Sigmoid colon (tissue), 4 donors: ENCODE measurements around the gene DYNC2I2.

ENCODE experiments used
- POLR2A ChIP-seq, 2 donors: fragments of 450-650 bp; IDR thresholded peaks; one replicate each; pipeline ENCODE4 v1.6.1; 2016; ENCODE audit warnings: antibody characterized with exemption in 2 of 2, mild to moderate bottlenecking in 2 of 2, moderate library complexity in 2 of 2
- POLR2AphosphoS5 ChIP-seq, 4 donors: sonication (generic); formaldehyde crosslinking; IDR thresholded peaks; one replicate each; pipeline ENCODE4 v1.6.1; 2017; ENCODE audit warnings: antibody characterized with exemption in 4 of 4
- TF ChIP-seq, protein P1 (sequence below), 4 experiments: fragments of 450-650 bp in 3 of 4; fragments of 200-600 bp in 1 of 4; IDR thresholded peaks; one replicate each; pipeline ENCODE4 v1.5.1; 2016 to 2019; ENCODE audit warnings: antibody characterized with exemption in 4 of 4, mild to moderate bottlenecking in 3 of 4, moderate library complexity in 2 of 4

DNA sequence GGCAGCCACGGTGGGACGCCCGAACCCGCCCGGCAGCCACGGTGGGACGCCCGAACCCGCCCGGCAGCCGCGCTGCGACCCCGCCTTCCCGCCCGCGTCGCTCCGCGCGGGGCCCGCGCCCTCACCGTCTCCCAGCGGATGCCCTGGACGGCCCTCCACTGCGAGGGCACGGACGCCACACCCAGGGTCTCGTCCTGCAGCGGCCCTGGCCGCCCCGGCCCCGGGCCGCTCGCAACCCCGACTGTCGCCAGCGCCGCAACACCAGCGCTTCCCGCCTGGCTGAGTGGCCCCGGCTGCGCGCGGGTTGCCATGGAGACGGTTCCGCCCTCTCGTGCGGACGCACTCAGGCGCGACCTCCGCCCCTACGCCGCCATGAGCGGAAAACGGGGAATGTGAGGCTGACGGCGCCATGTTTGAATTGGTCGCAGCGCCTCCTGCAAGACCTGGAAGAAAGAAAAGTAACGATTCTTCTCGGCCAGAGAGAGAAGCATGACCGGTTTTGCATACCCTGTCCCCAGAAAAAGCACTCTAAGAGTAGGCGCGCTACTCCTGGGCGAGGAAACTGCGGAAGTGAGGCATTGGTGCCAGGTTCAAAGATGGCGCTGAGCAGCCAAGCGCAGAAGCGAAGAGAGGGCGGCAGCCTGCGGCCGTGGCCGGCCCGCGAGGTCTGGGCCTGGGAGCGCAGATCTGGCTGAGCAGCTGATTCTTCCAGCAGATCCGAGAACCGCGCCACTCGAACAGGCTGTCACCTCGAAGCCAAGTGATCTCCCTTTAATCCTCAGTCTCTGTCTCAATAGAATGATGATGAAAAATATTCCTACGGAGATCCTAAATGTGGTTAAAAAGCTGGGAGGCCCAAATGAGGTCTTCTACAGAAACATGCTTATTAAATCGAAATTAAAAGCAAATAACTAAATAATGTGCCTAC, at the start of gene DYNC2I2:
- TF ChIP-seq, protein P1, sequence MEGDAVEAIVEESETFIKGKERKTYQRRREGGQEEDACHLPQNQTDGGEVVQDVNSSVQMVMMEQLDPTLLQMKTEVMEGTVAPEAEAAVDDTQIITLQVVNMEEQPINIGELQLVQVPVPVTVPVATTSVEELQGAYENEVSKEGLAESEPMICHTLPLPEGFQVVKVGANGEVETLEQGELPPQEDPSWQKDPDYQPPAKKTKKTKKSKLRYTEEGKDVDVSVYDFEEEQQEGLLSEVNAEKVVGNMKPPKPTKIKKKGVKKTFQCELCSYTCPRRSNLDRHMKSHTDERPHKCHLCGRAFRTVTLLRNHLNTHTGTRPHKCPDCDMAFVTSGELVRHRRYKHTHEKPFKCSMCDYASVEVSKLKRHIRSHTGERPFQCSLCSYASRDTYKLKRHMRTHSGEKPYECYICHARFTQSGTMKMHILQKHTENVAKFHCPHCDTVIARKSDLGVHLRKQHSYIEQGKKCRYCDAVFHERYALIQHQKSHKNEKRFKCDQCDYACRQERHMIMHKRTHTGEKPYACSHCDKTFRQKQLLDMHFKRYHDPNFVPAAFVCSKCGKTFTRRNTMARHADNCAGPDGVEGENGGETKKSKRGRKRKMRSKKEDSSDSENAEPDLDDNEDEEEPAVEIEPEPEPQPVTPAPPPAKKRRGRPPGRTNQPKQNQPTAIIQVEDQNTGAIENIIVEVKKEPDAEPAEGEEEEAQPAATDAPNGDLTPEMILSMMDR (IDR thresholded peaks at IDR 0.05): no peak
- TF ChIP-seq POLR2A (IDR thresholded peaks at IDR 0.05): peak; percentile 19 to 36
- TF ChIP-seq POLR2AphosphoS5 (IDR thresholded peaks at IDR 0.05): peak; percentile 46 to 59 (median 52)
